ENCODE data around the gene FMOD. TPM values are rescaled to one million over a fixed set of nuclear protein-coding genes. Genes with fewer than 3 reads are reported as not detected.

The FMOD gene
- total and polyA plus RNA-seq, 2 experiments from 2014 or later, result 2.3 to 7.6 TPM

- Histone ChIP-seq H3K4me1 (ENCODE audit: low read depth) (peaks cover 24% of the 10 kb centered on the region), H3K4me3 (no peak overlapping the region), H3K9me3 (ENCODE audit: low read depth) (no peaks in the 10 kb centered on the region), H3K36me3 (no peaks in the 10 kb centered on the region), H3K27ac (no peak overlapping the region), H3K27me3 (no peaks in the 10 kb centered on the region)
- no peak for DNase-seq (ENCODE audit: low read depth in 1 of 2, low spot score in 1 of 2)
- no peak for TF ChIP-seq CTCF (IDR thresholded peaks at IDR 0.05; ENCODE audit: low read depth, low read length)
Observed at GRCh38 chr1:203325026-203325417, 25.9 kb downstream of the FMOD start.

DNA sequence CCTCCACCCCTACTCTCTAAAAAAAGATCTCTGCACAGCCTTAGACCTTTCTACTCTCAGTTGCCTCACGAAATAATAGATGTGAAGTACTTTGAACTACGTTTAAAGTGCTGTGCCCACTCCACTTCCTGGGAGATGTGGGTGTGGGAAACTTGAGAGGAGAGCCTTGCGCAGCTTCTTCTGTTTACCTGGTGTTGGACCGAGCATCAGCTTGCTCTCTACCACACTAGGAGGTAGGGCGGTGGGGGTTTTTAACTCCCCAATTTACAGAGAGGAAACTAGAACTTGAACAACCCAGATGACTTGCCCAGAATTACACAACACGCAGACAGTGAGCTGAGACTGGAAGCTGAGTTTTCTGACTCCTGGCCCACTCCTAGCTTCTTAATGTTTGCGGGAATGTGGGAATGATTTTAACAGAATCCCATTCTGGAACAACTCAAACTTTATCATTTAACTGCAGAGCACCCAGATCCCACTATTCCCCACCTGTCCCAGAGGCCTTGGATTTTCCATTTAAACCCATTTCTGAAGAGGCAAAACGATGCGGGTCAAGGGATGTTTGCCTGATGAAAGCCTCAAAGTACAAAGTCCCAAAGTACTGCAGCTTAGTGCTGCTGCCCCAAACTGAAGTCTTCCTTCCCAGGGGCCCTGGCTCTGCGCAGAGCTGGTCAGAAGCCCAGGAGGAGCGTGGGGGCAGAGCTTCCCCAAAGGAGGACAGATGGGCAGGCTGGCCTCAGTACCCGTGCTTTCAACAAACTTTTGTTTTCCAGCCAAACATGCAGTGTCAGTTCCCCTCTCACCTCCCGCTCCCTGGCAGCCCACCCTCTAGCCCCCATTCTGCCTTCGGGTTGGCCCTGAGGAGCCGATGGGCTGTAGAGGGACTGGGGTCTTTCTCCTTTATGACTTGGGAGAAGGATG, 26.6 kb downstream of the FMOD start:
- no peak for TF ChIP-seq CTCF (IDR thresholded peaks at IDR 0.05; ENCODE audit: low read depth, low read length)
- no peak overlapping the region for H3K27ac ChIP-seq
- no peaks in the 10 kb centered on the region for H3K27me3 ChIP-seq
- H3K4me3 ChIP-seq, result no peak overlapping the region
- peaks cover 24% of the 10 kb centered on the region for H3K4me1 ChIP-seq (ENCODE audit: low read depth)
- H3K36me3 ChIP-seq, result no peaks in the 10 kb centered on the region
- H3K9me3 ChIP-seq (ENCODE audit: low read depth), result no peaks in the 10 kb centered on the region
- peak in 1 of 2 donors; percentile 48 for DNase-seq (ENCODE audit: low read depth in 1 of 2, low spot score in 1 of 2)

- Histone ChIP-seq H3K27me3 (no peaks in the 10 kb centered on the region), H3K4me3 (no peak overlapping the region), H3K36me3 (no peaks in the 10 kb centered on the region), H3K27ac (no peak overlapping the region), H3K4me1 (ENCODE audit: low read depth) (peaks cover 19% of the 10 kb centered on the region), H3K9me3 (ENCODE audit: low read depth) (no peaks in the 10 kb centered on the region)
- TF ChIP-seq CTCF (IDR thresholded peaks at IDR 0.05; ENCODE audit: low read depth, low read length), result no peak
- DNase-seq (ENCODE audit: low read depth in 1 of 2, low spot score in 1 of 2), result no peak
Observed at GRCh38 chr1:203323587-203323986, 27.3 kb downstream of the FMOD start.

DNA sequence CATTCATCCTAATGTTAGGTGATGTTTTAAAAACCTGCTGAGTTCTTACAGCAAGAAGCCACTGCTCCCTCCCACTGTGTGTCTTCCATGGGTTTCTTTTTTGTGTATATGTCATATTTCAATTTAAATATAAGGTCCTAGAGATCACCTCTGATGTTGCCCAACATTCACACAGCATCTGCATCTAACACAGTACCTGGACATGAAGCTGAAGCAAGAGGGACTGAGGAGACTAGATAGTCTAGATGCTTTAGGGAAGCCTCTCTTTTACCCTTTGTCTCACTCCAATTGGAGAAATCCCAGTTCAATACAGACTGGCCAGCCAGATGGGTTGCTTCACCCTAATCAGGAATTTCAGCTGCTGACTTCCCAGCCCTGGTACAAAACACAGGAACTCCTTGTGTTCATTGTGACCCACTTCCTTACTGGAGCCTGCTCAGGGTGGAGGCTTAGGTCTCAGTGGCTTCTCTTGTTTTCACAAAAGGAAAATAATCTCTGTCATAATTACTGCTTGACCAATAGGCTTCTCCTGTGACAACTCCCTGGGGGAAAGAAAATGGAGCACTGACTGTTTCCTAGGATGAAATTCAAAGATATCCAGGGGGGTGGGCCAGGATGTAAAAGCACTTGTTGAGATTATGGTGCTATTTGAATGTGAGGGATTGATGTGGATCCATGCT, 28.3 kb downstream of the FMOD start:
- H3K27me3 ChIP-seq, result no peaks in the 10 kb centered on the region
- no peaks in the 10 kb centered on the region for H3K36me3 ChIP-seq
- no peaks in the 10 kb centered on the region for H3K9me3 ChIP-seq (ENCODE audit: low read depth)
- peak in 1 of 2 donors; percentile 86 for DNase-seq (ENCODE audit: low read depth in 1 of 2, low spot score in 1 of 2)
- no peak for TF ChIP-seq CTCF (IDR thresholded peaks at IDR 0.05; ENCODE audit: low read depth, low read length)
- no peak overlapping the region for H3K4me3 ChIP-seq
- H3K4me1 ChIP-seq (ENCODE audit: low read depth), result peaks cover 15% of the 10 kb centered on the region
- H3K27ac ChIP-seq, result no peak overlapping the region

DNA sequence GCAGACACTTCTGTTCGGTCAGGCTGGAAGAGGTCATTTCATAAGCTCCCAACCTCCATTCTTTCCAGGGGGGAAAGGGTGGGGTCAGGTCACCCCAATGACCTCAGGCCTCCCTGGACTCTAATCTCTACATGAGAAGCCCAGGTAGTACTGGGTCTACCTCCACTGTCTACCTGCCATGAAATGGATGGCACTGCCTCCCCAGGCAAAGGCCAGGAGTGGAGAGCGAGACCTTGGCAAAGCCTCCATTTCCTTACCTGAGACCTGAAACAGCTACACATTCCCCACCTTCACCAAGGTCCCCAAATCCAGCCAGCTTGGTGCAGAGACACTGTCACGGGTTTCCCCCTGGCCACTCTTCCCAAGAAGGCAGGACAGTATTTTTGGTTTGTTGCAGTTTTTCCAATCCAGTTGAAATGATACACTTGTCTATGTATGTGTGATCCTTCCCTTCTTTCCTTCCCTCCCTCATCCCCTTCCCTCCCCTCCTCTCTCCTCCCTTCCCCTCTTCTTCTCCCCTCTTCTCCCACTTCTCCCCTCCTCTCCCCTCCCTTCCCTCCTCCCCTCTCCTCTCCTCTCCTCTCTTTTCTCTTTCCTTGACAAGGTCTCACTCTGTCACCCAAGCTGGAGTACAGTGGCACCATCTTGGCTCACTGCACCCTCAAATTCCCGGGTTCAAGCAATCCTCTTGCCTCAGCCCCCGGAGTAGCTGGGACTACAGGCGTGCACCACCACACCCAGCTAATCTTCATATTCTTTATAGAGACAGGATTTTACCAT, 29.5 kb downstream of the FMOD start:
- Histone ChIP-seq H3K4me1 (ENCODE audit: low read depth) (peaks cover 20% of the 10 kb centered on the region), H3K27ac (no peak overlapping the region), H3K4me3 (no peak overlapping the region), H3K27me3 (no peaks in the 10 kb centered on the region), H3K36me3 (no peaks in the 10 kb centered on the region), H3K9me3 (ENCODE audit: low read depth) (no peaks in the 10 kb centered on the region)
- no peak for TF ChIP-seq CTCF (IDR thresholded peaks at IDR 0.05; ENCODE audit: low read depth, low read length)
- no peak for DNase-seq (ENCODE audit: low read depth in 1 of 2, low spot score in 1 of 2)

All from cardiac muscle cell (in vitro differentiated cells and primary cell).